ENCODE data around the gene DDX4. TPM values are rescaled to one million over a fixed set of nuclear protein-coding genes. Genes with fewer than 3 reads are reported as not detected.

The DDX4 gene
- total RNA-seq, 1 donor from 2014 or later: not detected

GRCh38 chr5:55864606-55865541 is 127.0 kb downstream of the DDX4 start:
- TF ChIP-seq CTCF (IDR thresholded peaks at IDR 0.05): no peak
- DNase-seq (ENCODE audit: low spot score in 2 of 2): no peak
- H3K9me3 ChIP-seq: no peaks in the 10 kb centered on the region
- H3K27me3 ChIP-seq: no peaks in the 10 kb centered on the region
- intact Hi-C loops (cut with DNase I): no loop called here
- no peak overlapping the region for H3K4me3 ChIP-seq
- no peaks in the 10 kb centered on the region for H3K36me3 ChIP-seq
- H3K27ac ChIP-seq: no peak overlapping the region
- no peaks in the 10 kb centered on the region for H3K4me1 ChIP-seq

GRCh38 chr5:55865831-55866230 is 128.0 kb downstream of the DDX4 start:
- Histone ChIP-seq H3K9me3 (no peaks in the 10 kb centered on the region), H3K4me1 (no peaks in the 10 kb centered on the region), H3K36me3 (no peaks in the 10 kb centered on the region), H3K27ac (no peak overlapping the region), H3K4me3 (no peak overlapping the region), H3K27me3 (no peaks in the 10 kb centered on the region)
- no peak for TF ChIP-seq CTCF (IDR thresholded peaks at IDR 0.05)
- intact Hi-C loops (cut with DNase I): no loop called here
- DNase-seq (ENCODE audit: low spot score in 2 of 2): no peak

- DNase-seq (ENCODE audit: low spot score in 2 of 2): no peak
- Histone ChIP-seq H3K27me3 (no peaks in the 10 kb centered on the region), H3K4me3 (no peak overlapping the region), H3K27ac (no peak overlapping the region), H3K4me1 (no peaks in the 10 kb centered on the region), H3K9me3 (no peaks in the 10 kb centered on the region), H3K36me3 (no peaks in the 10 kb centered on the region)
- no peak for TF ChIP-seq CTCF (IDR thresholded peaks at IDR 0.05)
- intact Hi-C loops (cut with DNase I): no loop called here
Measured at GRCh38 chr5:55866485-55866884, 128.6 kb downstream of the DDX4 start.

Other genes with a start within 250 kb of the DDX4 start
- 1,314 TPM for gene PLPP1, start 203.1 kb upstream of the DDX4 start, total RNA-seq
- 1.8 TPM for gene SLC38A9, start 25.7 kb upstream of the DDX4 start, total RNA-seq
- not detected for gene IL31RA, start 113.3 kb downstream of the DDX4 start, total RNA-seq

Data from ascending aorta (tissue), 2 donors.